HG03045 (cell line): Measurements from ENCODE around the gene MAPKAPK3.
"Not testable (repeated sequence)": the region's sequence is repeated elsewhere in the genome, so short reads cannot be mapped to it uniquely, and the experiment has no call there.

Source experiments
- ATAC-seq: cut with Tn5 transposase; IDR thresholded peaks from one replicate; pipeline ENCODE4 v1.9.1; 2021; ENCODE audit warnings: mild to moderate bottlenecking, moderate library complexity; ENCODE audit not compliant: unreplicated experiment

MAPKAPK3 gene

GRCh38 chr3:50652709-50653108, 35.8 kb downstream of the MAPKAPK3 start:
- ATAC-seq: no peak

- no peak for ATAC-seq
These were observed 37.1 kb downstream of the MAPKAPK3 start for GRCh38 chr3:50653937-50654595.

- ATAC-seq: no peak
These were observed 38.3 kb downstream of the MAPKAPK3 start for GRCh38 chr3:50655009-50655830.

GRCh38 chr3:50656417-50657195, 39.7 kb downstream of the MAPKAPK3 start:
- no peak for ATAC-seq

- ATAC-seq: no peak
These were observed 40.5 kb downstream of the MAPKAPK3 start for GRCh38 chr3:50657407-50657806.

- ATAC-seq: no peak
These were observed 40.9 kb downstream of the MAPKAPK3 start for GRCh38 chr3:50657816-50658215.

GRCh38 chr3:50658416-50658815, 41.5 kb downstream of the MAPKAPK3 start:
- ATAC-seq: no peak

GRCh38 chr3:50658831-50659230, 41.9 kb downstream of the MAPKAPK3 start:
- ATAC-seq: no peak

GRCh38 chr3:50660386-50660785, 43.4 kb downstream of the MAPKAPK3 start:
- ATAC-seq: no peak

GRCh38 chr3:50661321-50661837, 44.4 kb downstream of the MAPKAPK3 start:
- no peak for ATAC-seq

GRCh38 chr3:50662408-50662807, 45.5 kb downstream of the MAPKAPK3 start:
- no peak for ATAC-seq

- no peak for ATAC-seq
These were observed 48.3 kb downstream of the MAPKAPK3 start for GRCh38 chr3:50665081-50665840.

GRCh38 chr3:50665841-50666115, 48.8 kb downstream of the MAPKAPK3 start:
- not testable (repeated sequence) for ATAC-seq

GRCh38 chr3:50666837-50667236, 49.9 kb downstream of the MAPKAPK3 start:
- no peak for ATAC-seq

GRCh38 chr3:50671331-50671730, 54.4 kb downstream of the MAPKAPK3 start:
- ATAC-seq: no peak

- no peak for ATAC-seq
These were observed 55.7 kb downstream of the MAPKAPK3 start for GRCh38 chr3:50672656-50673055.

GRCh38 chr3:50673931-50674330, 57.0 kb downstream of the MAPKAPK3 start:
- no peak for ATAC-seq

GRCh38 chr3:50674349-50675178, 57.6 kb downstream of the MAPKAPK3 start, which contains the start of gene DOCK3:
Gene DOCK3 (plus strand): TSS chr3:50674927. CDS start chr3:50675264, 337 bp downstream.
- ATAC-seq: peak; percentile 66

- ATAC-seq: peak; percentile 21
These were observed 58.5 kb downstream of the MAPKAPK3 start for GRCh38 chr3:50675179-50676030.
